Progenitor cell of endocrine pancreas (in vitro differentiated cells): Measurements from ENCODE around the gene SPATA13. TPM values are rescaled to one million over a fixed set of nuclear protein-coding genes. Genes with fewer than 3 reads are reported as not detected.
"Not testable (repeated sequence)": the region's sequence is repeated elsewhere in the genome, so short reads cannot be mapped to it uniquely, and the experiment has no call there.

Experiments used
- DNase-seq: peaks from one replicate; pipeline ENCODE4 v3.0.0; 2021; ENCODE audit warnings: low spot score; ENCODE audit not compliant: unreplicated experiment
- H3K27ac Mint-ChIP-seq: 2 replicates; pipeline ENCODE4 v1.8.0; 2021; ENCODE audit warnings: mild to moderate bottlenecking, moderate library complexity, mixed read lengths
- H3K27me3 Mint-ChIP-seq: 2 replicates; pipeline ENCODE4 v1.8.0; 2021; ENCODE audit warnings: mixed read lengths
- H3K36me3 Mint-ChIP-seq: 2 replicates; pipeline ENCODE4 v1.8.0; 2022; ENCODE audit warnings: mixed read lengths; ENCODE audit not compliant: insufficient read depth
- H3K4me1 Mint-ChIP-seq: 2 replicates; pipeline ENCODE4 v1.8.0; 2021; ENCODE audit warnings: low read depth, mixed read lengths
- H3K4me3 Mint-ChIP-seq: 2 replicates; pipeline ENCODE4 v1.8.0; 2021; ENCODE audit warnings: low read depth, mild to moderate bottlenecking, moderate library complexity, mixed read lengths
- H3K9me3 Mint-ChIP-seq: 2 replicates; pipeline ENCODE4 v1.8.0; 2021; ENCODE audit warnings: low read depth, mixed read lengths
- total RNA-seq: library from RNA; stranded (reverse); gene quantifications from 2 replicates; pipeline ENCODE4 v1.2.1, GENCODE V29; 2021
- TF ChIP-seq, protein P1 (sequence below): fragments of 200-600 bp; sonication (generic); IDR thresholded peaks from one replicate; pipeline ENCODE4 v1.5.0; 2021; ENCODE audit warnings: antibody characterized with exemption, mild to moderate bottlenecking; ENCODE audit not compliant: unreplicated experiment

The SPATA13 gene
- total RNA-seq, 1 donor from 2014 or later, result 32.5 TPM

DNA sequence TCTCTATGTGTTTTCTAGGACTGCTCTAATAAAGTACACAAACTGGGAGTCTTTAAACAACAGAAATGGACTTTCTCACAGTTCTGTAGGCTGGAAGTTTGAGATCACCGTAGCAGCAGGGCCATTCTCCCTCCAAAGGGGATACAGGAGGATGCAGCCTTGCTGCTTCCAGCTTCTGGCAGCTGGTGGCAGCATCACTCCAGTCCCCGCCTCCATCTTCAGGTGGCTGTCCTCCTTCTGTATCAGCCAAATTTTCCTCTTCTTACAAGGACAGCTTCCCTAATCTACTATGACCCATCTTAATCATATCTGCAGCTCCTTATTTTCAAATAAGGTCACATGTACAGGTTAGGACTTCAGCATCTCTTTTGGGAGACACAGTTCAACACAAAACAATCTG, 161.9 kb downstream of the SPATA13 start:
- not testable (repeated sequence) for H3K27ac Mint-ChIP-seq, DNase-seq, H3K4me1 Mint-ChIP-seq, H3K27me3 Mint-ChIP-seq, H3K4me3 Mint-ChIP-seq, H3K36me3 Mint-ChIP-seq, H3K9me3 Mint-ChIP-seq
- TF ChIP-seq, protein P1, sequence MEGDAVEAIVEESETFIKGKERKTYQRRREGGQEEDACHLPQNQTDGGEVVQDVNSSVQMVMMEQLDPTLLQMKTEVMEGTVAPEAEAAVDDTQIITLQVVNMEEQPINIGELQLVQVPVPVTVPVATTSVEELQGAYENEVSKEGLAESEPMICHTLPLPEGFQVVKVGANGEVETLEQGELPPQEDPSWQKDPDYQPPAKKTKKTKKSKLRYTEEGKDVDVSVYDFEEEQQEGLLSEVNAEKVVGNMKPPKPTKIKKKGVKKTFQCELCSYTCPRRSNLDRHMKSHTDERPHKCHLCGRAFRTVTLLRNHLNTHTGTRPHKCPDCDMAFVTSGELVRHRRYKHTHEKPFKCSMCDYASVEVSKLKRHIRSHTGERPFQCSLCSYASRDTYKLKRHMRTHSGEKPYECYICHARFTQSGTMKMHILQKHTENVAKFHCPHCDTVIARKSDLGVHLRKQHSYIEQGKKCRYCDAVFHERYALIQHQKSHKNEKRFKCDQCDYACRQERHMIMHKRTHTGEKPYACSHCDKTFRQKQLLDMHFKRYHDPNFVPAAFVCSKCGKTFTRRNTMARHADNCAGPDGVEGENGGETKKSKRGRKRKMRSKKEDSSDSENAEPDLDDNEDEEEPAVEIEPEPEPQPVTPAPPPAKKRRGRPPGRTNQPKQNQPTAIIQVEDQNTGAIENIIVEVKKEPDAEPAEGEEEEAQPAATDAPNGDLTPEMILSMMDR, result peak; percentile 34

DNA sequence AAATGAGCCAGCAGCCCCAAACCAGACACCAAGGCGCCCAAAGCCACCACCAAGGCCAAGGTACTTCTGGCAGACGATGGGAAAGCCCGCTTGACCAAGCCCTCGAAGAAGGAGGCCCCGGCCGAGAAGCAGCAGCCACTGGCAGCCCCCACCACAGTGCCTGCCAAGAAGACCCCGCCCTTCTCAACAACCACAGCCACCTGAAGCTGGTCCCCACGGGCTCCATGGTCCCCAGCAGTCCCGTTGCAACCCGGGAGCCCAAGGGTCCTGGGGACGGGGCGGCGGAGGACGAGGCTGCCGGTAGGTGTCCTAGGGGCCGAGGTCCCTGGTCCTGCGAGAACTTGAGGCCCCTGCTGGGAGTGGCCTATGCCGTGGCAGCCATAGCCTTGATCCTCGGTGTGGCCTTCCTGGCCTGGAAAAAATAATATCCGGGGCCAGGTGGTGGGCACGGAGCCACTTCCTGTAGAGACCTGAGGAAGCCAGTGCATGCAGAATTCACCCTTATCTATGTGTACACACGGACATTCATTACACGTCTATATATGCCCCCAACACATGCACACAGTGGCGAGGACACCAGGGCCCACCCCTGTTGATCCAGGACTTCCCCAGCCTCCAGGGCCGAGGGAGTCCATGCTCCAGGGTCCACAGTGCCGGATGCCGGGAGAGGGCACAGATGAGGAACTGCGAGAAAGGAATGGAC, 162.7 kb downstream of the SPATA13 start:
- no peak overlapping the region for H3K4me3 Mint-ChIP-seq
- peaks cover 6% of the 10 kb centered on the region for H3K27me3 Mint-ChIP-seq
- H3K4me1 Mint-ChIP-seq, result no peaks in the 10 kb centered on the region
- no peak overlapping the region for H3K27ac Mint-ChIP-seq
- DNase-seq, result no peak
- no peaks in the 10 kb centered on the region for H3K36me3 Mint-ChIP-seq
- H3K9me3 Mint-ChIP-seq, result no peaks in the 10 kb centered on the region
- TF ChIP-seq, protein P1, result no peak

DNA sequence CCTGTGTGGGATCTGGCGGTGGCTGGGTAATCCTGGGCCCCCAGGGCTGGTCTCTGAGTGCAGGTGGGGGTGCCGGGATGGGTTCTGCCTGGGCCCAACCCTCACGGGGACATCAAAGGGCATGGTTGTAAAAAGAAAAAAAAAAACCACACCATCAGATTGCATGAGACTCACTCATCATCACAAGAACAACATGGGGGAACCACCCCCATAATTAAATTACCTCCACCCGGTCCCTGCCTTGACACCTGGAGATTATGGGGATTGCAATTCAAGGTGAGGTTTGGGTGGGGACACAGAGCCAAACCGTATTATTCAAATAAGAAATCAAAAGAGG, 163.2 kb downstream of the SPATA13 start:
- no peaks in the 10 kb centered on the region for H3K9me3 Mint-ChIP-seq
- no peaks in the 10 kb centered on the region for H3K36me3 Mint-ChIP-seq
- no peak overlapping the region for H3K27ac Mint-ChIP-seq
- H3K4me3 Mint-ChIP-seq, result no peak overlapping the region
- no peaks in the 10 kb centered on the region for H3K4me1 Mint-ChIP-seq
- H3K27me3 Mint-ChIP-seq, result peaks cover 9% of the 10 kb centered on the region
- TF ChIP-seq, protein P1, result no peak
- no peak for DNase-seq

DNA sequence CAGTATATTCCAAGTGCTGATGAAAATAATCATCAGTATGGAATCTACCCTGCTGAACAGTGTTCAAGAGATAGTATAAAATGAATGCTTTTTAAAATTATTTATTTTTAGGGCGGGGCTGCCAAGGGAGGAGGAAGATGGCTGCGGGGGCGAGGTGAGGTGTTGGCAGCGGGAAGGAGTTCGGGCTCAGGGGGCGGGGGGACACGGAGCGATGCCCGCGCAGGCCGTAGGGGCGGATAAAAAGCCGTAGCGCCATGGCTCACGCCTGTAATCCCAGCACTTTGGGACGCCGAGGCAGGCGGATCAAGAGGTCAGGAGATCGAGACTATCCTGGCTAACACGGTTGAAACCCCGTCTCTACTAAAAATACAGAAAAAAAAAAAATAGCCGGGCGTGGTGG, 167.1 kb downstream of the SPATA13 start:
- not testable (repeated sequence) for DNase-seq, H3K4me1 Mint-ChIP-seq, H3K4me3 Mint-ChIP-seq, H3K36me3 Mint-ChIP-seq, H3K27ac Mint-ChIP-seq, H3K9me3 Mint-ChIP-seq
- H3K27me3 Mint-ChIP-seq, result peaks cover 13% of the 10 kb centered on the region

DNA sequence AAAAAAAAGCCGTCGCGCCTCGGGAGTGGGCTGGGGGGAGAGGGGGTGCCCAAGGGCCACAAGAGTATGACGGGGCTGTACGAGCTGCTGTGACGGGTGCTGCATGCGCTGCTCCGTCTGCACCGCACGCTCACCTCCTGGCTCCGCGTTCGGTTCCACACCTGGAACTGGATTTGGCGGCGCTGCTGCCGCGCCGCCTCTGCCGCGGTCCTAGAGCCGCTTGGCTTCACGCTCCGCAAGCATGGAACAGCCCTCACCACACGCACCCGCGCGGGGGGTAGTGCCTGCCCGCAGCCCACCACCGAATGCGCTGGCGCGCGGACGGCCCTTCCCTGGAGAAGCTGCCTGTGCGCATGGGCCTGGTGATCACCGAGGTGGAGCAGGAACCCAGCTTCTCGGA, 167.6 kb downstream of the SPATA13 start:
- no peaks in the 10 kb centered on the region for H3K36me3 Mint-ChIP-seq
- H3K9me3 Mint-ChIP-seq, result no peaks in the 10 kb centered on the region
- no peaks in the 10 kb centered on the region for H3K4me1 Mint-ChIP-seq
- no peak for DNase-seq
- H3K27me3 Mint-ChIP-seq, result peaks cover 13% of the 10 kb centered on the region
- TF ChIP-seq, protein P1, result no peak
- H3K4me3 Mint-ChIP-seq, result no peak overlapping the region
- H3K27ac Mint-ChIP-seq, result no peak overlapping the region

DNA sequence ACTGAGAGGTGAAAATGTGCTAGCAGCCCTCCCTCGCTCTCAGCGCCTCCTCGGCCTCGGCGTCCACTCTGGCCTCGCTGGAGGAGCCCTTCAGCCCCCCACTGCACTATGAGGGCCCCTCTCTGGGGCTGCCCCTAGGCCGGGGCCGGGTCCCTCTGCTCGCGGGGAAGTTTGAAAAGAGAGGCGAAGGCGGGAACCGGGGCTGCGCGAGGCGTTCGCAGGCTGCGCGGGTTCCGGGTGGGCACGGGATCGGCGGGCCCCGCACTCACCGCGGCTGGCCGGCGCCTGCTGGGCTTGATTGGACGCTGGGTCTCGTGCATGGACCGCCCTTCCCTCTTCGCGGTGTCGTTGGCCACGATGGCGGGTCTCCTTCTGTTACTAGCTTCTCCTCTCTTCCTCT, 178.2 kb downstream of the SPATA13 start:
- Mint-ChIP-seq H3K36me3 (no peaks in the 10 kb centered on the region), H3K9me3 (peaks cover 5% of the 10 kb centered on the region), H3K27me3 (peaks cover 2% of the 10 kb centered on the region), H3K4me3 (no peak overlapping the region), H3K4me1 (no peaks in the 10 kb centered on the region), H3K27ac (no peak overlapping the region)
- TF ChIP-seq, protein P1, result no peak
- no peak for DNase-seq
